NCI-H1694 treated with DMSO at 0.1 percent for 48 hours (cell line): Measurements from ENCODE around the gene CPSF7.
A peak's percentile ranks its signal among the peaks of the same experiment; 100 is the strongest.
"Not testable (repeated sequence)": the region's sequence is repeated elsewhere in the genome, so short reads cannot be mapped to it uniquely, and the experiment has no call there.

Experiments
- DNase-seq: peaks from one replicate; lab custom pipeline; 2025; lab: John Stamatoyannopoulos, UW

The CPSF7 gene

DNA sequence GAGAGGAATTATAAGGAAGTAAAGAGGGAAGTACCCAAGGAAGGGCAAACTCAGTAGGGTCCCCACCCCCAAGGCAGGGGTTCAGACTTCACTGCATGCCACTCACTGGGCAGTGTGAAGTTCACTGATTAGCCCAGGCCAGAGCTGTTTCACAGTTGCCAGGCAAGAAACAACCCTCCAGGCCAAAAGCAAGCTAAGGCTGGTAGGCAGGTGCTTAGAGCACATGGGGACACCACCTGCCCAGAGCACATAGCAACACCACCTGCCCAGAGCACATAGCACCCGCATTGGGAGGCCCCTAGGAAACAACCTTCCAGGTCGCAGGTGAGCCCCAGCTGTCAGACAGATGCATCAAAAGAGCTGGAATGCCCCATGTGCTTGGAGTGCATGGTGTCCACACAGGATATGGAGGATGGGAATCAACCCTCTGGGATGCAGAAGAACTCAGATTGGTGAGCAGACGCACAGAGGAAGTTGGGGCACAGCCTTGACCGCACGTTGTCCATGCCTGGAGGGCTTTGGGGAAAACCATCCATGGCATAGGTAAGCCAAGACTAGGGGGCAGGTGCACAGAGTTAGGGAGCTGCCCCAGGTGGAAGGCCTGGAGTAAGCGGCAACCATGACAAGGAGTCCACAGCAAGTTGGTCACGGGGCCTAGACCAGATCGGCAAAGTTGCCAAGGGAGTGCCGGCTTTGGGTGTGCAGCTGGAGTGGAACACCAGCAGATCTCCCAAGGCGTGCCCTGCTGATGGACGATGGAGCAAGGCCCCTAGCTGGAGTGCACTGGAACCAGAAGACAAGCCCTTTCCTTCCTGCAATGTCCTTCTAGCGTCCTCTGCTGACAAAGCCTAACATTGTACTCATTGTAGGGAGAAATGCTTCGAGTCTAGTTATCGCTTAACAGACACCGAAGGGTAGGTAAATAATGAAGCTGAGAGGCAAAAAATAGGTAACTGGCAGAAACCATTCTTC lies 45.2 kb downstream of the CPSF7 start:
- DNase-seq, result no peak

DNA sequence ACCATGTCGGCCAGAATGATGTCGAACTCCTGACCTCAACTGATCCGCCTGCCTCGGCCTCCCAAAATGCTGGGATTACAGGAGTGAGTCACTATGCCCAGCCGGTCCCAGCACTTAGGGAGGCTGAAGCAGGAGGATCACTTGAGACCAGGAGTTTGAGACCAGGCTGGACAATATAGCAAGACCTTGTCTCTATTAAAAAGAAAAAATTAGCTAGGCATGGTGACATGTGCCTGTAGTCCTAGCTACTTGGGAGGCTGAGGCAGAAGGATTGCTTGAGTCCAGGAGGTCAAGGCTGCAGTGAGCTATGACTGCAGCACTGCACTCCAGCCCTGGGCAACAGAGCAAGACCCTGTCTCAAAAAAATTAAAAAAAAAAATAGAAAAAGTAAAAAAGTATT lies 45.9 kb downstream of the CPSF7 start:
- DNase-seq, result not testable (repeated sequence)

DNA sequence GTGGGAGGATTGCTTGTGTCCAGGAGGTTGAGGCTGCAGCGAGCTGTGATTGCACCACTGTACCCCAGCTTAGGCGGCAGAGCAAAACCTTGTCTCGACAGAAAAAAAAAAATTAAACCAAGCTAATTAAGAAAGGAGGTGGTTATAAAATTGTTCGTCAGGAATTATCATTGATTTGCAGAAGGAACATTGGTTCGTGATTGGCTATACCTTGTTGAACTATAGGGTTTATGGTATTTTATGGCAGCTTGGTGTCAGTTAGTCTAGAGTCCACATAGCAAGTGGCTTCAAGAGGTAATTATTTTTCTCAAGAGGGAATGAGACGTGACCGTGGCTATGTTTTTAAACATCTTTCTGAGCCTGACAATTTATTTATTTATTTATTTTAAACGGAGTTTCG lies 48.9 kb downstream of the CPSF7 start:
- DNase-seq, result no peak

DNA sequence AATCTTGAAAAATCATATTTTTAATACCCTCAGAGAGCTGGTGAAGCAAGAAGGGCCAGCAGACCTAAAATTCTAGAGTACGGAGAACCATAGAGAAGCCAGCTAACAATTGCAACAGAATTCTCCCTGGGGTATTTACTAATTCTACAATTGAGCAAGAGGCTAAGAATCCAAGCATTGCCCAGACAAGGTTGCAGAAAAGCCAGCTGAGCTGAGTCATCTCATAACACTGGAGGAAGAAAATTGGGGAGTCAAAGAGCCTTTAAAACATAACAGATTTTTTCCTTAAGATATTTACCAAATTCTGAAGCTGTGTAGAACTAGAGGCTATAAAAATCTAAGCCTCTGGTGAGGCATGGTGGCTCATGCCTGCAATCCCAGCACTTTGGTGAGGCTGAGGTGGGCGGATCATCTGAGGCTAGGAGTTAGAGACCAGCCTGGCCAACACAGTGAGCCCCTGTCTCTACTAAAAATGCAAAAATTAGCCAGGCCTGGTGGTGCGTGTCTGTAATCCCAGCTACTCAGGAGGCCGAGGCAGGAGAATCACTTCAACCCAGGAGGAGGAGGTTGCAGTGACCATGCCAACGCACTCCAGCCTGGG lies 51.0 kb downstream of the CPSF7 start:
- DNase-seq, result no peak

DNA sequence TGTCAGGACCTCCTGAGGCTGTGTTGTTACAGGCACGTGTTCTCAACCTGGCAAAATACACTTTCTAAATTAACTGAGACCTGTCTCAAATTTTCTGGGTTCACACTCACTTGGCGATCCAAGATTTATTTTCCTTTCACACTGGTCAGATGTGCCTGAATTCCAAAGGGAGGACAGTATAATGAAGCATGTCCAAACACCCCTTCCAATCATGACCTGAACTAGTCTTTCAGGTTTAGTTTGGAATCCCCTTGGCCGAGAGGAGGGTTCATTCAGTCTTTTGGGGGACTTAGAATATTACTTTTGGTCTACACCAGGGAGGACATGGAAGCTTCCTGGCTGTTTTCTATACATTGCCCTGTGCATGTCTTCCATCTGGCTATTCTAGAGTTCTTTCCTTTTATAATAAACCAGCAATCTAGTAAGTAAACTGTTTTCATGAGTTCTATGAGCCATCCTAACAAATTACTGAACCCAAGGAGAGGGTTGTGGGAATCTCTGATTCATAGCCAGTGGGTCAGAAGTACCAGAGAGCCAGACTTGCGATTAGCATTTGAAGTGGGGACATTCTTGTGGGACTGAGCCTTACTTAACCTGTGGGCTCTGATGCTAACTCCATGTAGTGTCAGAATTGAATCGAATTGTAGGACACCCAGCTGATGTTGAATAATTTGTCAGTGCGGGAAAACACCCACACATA lies 52.2 kb downstream of the CPSF7 start:
- no peak for DNase-seq

DNA sequence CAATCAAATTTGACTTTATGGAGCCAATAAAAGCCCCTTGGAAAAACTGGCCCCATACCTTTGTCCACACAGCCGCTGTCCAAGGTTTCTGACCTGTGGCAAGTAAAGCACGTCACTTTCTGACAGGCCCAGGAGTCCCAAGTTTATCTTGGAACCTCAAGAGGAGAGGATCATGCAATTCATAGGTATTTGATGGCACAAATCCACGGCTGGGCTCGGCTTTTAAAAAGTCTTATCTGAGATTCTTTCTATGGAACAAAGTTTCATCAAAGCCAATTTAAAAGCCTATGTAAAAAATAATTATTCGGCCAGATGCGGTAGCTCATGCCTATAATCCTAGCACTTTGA lies 54.0 kb downstream of the CPSF7 start:
- no peak for DNase-seq

DNA sequence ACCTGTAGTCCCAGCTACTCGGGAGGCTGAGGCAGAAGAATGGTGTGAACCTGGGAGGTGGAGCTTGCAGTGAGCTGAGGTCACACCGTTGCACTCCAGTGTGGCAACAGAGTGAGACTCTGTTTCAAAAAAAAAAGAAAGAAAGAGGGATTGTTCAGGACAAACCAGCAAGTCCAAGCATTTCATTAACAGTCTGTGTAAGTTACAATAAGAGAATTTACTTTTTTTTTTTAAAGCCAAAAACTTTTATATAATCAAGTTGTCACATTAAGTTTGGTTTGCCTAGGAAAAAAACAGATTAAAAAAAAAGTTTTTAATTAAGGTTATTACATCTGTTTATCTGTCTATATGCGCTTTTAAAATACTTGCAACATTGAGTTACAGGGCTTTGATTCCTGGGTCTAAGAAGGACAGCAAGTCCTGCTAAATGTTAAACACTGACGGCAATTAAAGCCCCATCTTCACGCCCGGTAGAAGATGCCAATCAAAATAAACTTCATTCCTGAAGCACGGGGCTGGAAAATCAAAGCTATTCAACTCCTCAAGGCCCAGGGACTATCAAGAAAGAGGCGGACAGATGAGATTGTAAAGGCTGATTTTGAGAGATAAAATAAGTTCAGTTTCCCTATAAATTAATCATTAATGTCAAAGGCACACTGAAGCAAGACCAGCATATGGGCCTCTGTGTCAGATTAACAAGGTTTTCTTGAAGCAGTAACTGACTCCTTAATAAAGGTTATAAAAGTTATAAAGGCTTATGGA lies 56.9 kb downstream of the CPSF7 start:
- no peak for DNase-seq

DNA sequence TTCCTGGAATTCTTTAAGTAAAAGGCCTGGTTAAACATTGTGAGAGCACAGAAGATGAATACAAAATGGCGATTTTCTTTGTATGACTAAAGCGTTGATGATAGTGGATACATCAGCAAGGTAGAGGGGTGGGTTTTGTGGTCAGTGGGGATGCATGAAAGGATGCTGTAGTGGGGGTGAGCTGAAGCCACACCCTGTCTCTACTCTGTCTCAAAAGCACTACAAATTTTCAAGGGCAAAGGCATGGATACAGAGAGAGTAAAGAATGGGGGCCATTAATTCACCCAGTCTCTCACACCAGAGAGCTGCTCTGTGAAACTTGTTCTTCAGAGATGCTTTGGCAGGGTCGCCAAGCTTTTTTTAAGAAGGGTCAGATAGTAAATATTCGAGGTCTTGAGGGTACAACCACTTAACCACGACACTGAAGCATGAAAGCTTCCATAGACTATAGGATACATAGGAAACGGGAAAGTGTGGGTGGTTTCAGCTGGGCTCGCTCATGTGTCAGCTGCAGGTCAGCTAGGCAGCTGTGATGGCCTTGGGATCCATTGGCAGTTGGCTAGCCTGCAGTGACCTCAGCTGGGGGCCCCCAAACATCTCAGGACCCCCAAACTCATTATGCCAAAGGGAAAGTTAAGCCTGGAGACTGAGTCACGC lies 59.3 kb downstream of the CPSF7 start:
- no peak for DNase-seq

DNA sequence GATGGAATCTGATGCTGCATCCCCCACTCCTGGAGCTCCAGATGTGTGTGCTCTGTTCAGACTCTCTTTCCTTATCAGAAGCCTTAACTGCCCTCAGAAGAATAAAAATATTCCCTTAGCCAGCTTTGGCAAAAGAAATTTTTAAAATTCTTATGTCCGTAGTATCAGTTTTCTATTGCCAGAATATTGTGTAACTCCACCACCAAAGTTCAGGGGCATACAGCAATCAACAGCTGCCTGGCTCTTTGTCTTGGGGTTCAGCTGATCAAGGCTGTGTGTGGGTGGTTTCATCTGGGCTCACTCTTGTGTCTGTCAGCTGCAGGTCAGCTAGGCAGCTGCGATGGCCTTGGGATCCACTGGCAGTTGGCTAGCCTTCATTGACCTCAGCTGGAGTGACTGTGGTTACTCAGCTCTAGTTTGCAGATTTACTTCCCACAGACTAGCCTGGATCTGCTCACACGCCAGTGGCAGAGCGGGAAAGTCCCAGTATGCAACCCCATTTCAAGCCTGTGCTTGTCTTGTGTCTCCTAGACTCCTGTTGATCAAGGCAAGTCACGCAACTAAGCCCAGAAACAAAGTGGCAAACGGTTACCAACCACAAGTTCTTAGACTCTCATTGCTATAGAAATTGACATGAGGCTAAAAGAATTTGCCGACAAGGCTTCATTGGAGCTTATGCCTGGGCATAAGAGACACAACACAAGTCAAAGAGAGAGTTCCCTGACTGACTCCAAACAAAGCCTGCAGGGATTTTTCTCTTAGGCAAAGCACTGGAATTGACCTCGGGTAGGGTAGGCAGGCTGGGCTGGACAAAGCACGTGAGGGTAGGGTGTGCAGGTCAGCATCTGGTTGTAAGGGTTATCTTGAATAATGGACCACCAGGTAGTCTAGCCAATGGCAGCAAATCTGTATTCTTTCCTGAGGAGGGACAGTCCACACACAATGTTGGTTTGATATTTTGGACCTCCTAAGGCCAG lies 60.1 kb downstream of the CPSF7 start:
- DNase-seq, result no peak

DNA sequence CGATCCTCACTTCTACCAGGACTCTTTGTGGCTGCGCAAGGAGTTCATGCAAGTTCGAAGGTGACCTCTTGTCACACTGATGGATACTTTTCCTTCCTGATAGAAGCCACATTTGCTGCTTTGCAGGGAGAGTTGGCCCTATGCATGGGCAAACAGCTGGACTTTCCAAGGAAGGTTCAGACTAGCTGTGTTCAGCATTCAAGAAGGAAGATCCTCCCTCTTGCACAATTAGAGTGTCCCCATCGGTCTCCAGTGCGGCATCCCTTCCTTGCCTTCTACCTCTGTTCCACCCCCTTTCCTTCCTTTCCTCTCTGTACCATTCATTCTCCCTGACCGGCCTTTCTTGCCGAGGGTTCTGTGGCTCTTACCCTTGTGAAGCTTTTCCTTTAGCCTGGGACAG lies 61.1 kb downstream of the CPSF7 start:
- DNase-seq, result no peak

DNA sequence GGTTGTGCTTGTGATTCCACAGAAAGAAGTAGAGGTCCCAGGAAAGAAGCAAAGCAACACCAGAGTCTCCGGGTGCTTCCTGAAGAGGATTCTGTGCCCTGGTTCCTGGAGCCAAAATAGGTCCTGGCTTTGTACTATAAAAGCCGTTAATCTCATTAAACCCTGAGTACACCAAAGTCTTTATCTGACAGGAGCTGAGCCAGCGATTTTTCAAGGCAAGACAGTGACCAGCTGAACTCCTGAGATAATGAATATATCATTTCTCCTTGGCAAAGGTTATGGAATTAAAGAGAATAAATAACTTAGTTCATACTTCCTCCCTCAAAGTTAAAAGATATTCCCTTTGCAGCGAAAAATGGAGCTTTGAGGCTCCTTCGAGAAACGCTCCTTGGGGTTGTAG lies 62.4 kb downstream of the CPSF7 start:
- no peak for DNase-seq

DNA sequence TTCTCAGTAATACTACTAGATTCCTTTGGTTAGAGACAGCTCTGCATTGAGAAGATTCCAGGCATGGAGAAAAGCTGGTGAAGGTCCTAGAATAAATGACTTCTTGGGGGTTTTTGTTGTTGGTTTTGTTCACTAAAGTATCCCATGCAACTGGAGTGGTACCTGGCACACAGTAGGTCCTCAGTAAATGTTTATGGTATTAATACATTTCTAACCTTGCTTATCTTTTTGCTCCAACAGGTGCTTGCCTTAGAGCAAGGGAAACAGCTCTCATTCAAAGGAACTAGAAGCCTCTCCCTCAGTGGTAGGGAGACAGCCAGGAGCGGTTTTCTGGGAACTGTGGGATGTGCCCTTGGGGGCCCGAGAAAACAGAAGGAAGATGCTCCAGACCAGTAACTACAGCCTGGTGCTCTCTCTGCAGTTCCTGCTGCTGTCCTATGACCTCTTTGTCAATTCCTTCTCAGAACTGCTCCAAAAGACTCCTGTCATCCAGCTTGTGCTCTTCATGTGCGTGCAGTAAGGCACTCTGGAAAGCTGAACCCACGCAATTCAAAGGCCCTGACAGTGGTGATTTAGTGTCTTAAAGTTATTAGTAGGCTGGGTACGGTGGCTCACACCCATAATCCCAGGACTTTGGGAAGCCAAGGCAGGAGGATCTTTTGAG lies 65.6 kb downstream of the CPSF7 start:
- no peak for DNase-seq

DNA sequence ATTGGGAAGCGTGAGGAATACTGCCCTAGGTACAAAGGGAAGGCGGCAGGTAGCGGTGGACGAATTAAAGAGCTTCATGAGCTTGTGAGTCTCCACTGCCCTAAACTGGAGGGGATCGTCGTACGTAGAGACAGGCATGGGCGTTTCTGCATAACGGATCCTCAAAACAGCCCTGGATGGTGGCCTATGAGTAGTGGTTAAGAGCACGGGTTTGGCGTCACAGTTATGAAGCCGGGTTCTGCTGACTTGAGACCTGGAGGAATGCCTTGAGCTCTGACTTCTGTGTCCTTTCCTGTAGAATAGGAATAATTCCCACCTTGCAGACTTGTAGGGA lies 67.3 kb downstream of the CPSF7 start:
- no peak for DNase-seq

DNA sequence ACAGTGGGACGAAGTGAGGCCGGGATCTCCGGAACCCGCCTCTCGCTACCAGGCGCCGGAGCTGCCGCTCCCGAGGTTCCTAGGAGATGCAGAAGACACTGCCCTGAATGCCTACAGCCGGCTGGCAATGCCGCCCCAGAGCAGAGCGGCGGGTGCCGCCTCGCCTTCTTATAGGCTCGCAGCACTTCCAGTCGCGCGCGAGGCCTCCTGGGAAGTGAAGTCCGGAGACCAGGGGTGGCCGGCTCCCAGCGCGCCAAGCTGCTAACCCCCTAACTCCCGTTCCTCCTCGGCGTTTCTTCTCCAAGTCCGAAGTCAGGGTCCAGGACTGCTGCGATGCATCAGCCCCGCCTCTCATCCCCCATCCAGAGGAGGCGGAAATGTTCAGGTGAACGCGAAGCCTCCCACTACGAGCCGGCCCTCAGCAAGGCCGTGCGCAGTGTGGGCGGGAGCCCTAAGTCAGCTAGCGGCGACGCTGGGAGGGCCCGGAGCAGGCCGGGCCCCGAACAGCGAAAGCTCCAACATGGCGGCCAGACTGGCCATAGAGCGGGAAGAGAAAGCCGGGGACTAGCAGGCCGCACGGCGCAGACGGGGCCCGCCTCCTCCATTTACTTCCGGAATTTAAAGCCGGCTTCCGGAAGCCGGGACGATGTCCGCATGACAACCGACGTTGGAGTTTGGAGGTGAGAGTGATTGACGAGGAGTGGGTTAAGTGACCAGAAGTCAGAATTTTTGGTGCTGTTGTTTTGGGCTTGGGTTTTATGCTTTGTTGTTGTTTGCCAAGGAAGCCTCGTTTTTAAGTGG lies 67.8 kb downstream of the CPSF7 start, which contains the start of the genes CYB561A3 and TMEM138:
CYB561A3 (minus strand) TSS at position 142 of the 801 bp plus-strand sequence. CDS start 5,169 bp downstream, outside the sequence.
TMEM138 (plus strand) TSS at position 634 of the 801 bp plus-strand sequence. CDS start 2,017 bp downstream, outside the sequence.
- peak; percentile 90 for DNase-seq

DNA sequence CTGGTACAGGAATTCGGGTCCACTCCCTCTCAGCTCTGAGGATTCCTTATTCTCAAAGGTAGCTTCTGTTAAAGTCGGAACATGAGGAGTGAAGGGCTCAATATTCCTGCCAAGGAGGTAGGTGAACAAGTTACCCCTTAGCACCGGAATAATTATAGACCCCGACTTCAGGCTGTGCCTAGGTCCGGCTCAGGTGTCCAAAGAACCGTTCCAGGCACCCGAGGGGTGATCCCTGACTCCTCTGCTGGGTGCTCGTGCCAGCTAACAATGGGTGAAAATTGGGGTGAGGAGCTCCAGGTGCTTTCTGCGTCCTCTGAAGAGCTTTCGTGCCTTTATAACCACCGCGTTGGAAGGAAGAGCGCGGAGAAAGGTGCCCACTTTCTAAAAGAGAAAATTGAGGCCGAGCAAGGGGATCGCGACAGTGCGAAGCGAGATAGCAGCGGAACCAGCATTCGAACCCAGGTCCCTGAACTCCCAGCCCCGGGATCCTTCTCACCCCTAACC lies 68.5 kb downstream of the CPSF7 start:
- DNase-seq, result peak; percentile 17

DNA sequence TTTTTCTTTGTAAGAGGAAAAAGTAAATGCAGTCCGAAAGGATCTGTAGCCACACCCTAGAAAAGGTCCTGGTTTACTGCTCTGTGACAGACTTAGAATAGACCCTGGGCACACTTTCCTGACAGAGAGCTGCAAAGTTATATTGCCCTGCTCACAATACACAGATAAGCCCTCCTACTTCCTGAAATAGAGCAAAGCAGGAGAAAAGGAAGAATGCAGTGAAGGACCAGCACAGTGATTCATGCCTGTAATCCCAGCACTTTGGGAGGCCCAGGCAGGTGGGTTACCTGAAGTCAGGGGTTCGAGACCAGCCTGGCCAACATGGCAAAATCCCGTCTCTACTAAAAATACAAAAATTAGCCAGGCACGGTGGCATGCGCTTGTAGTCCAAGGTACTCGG lies 70.3 kb downstream of the CPSF7 start:
- DNase-seq, result no peak

DNA sequence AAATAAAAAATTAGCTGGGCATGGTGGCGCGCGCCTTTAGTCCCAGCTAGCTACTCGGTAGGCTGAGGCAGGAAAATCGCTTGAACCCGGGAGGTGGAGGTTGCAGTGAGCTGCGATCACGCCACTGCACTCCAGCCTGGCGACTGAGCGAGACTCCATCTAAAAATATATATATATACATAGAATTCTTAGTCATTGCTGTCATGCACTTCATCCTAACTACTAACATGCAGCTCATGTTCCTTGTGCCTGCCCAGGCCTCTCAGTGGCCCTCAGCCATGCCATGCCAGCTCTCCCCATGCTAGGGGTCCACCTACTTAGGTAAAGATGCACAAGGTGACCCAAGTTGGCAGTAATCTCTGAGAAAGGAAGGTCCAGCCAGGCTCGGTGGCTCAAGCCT lies 71.2 kb downstream of the CPSF7 start:
- no peak for DNase-seq

DNA sequence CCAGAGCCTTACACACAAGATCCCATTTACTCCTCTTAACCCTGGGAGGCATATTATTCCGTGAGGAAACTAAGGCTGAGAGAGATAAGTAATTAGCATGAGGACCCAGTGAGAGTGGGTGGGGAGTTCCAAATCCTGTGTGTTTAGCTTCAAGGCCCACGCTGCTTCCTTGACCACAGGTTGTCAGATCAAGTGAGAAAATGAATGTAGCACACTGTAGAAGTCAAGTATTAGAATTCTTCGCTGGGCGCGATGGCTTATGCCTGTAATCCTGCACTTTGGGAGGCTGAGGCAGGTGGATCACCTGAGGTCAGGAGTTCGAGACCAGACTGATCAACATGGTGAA lies 71.9 kb downstream of the CPSF7 start:
- no peak for DNase-seq
